ENCODE measurements around the gene AGBL3. TPM values are rescaled to one million over a fixed set of nuclear protein-coding genes. Genes with fewer than 3 reads are reported as not detected.
A peak's percentile ranks its signal among the peaks of the same experiment; 100 is the strongest.

AGBL3 gene
- total RNA-seq, 4 donors from 2014 or later, result 0.66 to 3.3 (median 1.7) TPM

GRCh38 chr7:135178364-135178763 lies 192.1 kb downstream of the AGBL3 start:
- 92% methylated on average over 13 of the region's 13 CpGs for WGBS
- H3K4me3 ChIP-seq, result no peak overlapping the region
- H3K36me3 ChIP-seq, result peaks cover 8 to 54% (median 27%) of the 10 kb centered on the region in 4 donors
- H3K4me1 ChIP-seq, result no peaks in the 10 kb centered on the region
- H3K9me3 ChIP-seq, result peaks cover 0 to 33% (median 18%) of the 10 kb centered on the region in 4 donors
- intact Hi-C loops (cut with DNase I), result no loop called here
- DNase-seq (ENCODE audit: extremely low spot score), result peak; percentile 86
- TF ChIP-seq POLR2A (IDR thresholded peaks at IDR 0.05; ENCODE audit: low read depth) (no peak), CTCF (IDR thresholded peaks at IDR 0.05) (no peak), EP300 (IDR thresholded peaks at IDR 0.05) (no peak), POLR2AphosphoS5 (IDR thresholded peaks at IDR 0.05) (no peak)
- no peak overlapping the region for H3K27ac ChIP-seq (replicated peaks in 1 of 4)
- H3K27me3 ChIP-seq, result no peaks in the 10 kb centered on the region

GRCh38 chr7:135179321-135179925 lies 193.1 kb downstream of the AGBL3 start:
- Histone ChIP-seq H3K4me3 (no peak overlapping the region), H3K4me1 (no peaks in the 10 kb centered on the region), H3K9me3 (peaks cover 0 to 33% (median 18%) of the 10 kb centered on the region in 4 donors), H3K36me3 (peaks cover 11 to 64% (median 37%) of the 10 kb centered on the region in 4 donors), H3K27me3 (no peaks in the 10 kb centered on the region), H3K27ac (replicated peaks in 1 of 4) (no peak overlapping the region)
- TF ChIP-seq POLR2AphosphoS5 (IDR thresholded peaks at IDR 0.05), result no peak
- TF ChIP-seq EP300 (IDR thresholded peaks at IDR 0.05), result no peak
- no peak for TF ChIP-seq CTCF (IDR thresholded peaks at IDR 0.05)
- TF ChIP-seq POLR2A (IDR thresholded peaks at IDR 0.05; ENCODE audit: low read depth), result no peak
- intact Hi-C loops (cut with DNase I), result no loop called here
- DNase-seq (ENCODE audit: extremely low spot score), result no peak
- WGBS, result 91% methylated on average over 7 of the region's 8 CpGs

GRCh38 chr7:135180122-135180521 lies 193.8 kb downstream of the AGBL3 start:
- Histone ChIP-seq H3K9me3 (peaks cover 0 to 33% (median 18%) of the 10 kb centered on the region in 4 donors), H3K4me1 (no peaks in the 10 kb centered on the region), H3K27me3 (no peaks in the 10 kb centered on the region), H3K27ac (replicated peaks in 1 of 4) (no peak overlapping the region), H3K36me3 (peaks cover 16 to 69% (median 44%) of the 10 kb centered on the region in 4 donors), H3K4me3 (no peak overlapping the region)
- WGBS, result 97% methylated on average over 5 of the region's 5 CpGs
- no peak for DNase-seq (ENCODE audit: extremely low spot score)
- TF ChIP-seq CTCF (IDR thresholded peaks at IDR 0.05), result no peak
- TF ChIP-seq EP300 (IDR thresholded peaks at IDR 0.05), result no peak
- TF ChIP-seq POLR2A (IDR thresholded peaks at IDR 0.05; ENCODE audit: low read depth), result no peak
- no peak for TF ChIP-seq POLR2AphosphoS5 (IDR thresholded peaks at IDR 0.05)
- intact Hi-C loops (cut with DNase I), result no loop called here

GRCh38 chr7:135181261-135181928 lies 195.1 kb downstream of the AGBL3 start:
- 89% methylated on average over 3 of the region's 3 CpGs for WGBS
- H3K4me1 ChIP-seq, result no peaks in the 10 kb centered on the region
- DNase-seq (ENCODE audit: extremely low spot score), result no peak
- H3K4me3 ChIP-seq, result no peak overlapping the region
- H3K36me3 ChIP-seq, result peaks cover 25 to 72% (median 57%) of the 10 kb centered on the region in 4 donors
- intact Hi-C loops (cut with DNase I), result no loop called here
- peaks cover 0 to 33% (median 18%) of the 10 kb centered on the region in 4 donors for H3K9me3 ChIP-seq
- H3K27me3 ChIP-seq, result no peaks in the 10 kb centered on the region
- H3K27ac ChIP-seq (replicated peaks in 1 of 4), result no peak overlapping the region
- no peak for TF ChIP-seq EP300 (IDR thresholded peaks at IDR 0.05)
- TF ChIP-seq POLR2A (IDR thresholded peaks at IDR 0.05; ENCODE audit: low read depth), result no peak
- no peak for TF ChIP-seq CTCF (IDR thresholded peaks at IDR 0.05)
- no peak for TF ChIP-seq POLR2AphosphoS5 (IDR thresholded peaks at IDR 0.05)

Data from esophagus muscularis mucosa (tissue), 4 donors.